GM18907 (cell line): ENCODE results near the gene ZNF154.

Source experiments
- ATAC-seq: cut with Tn5 transposase; IDR thresholded peaks from one replicate; pipeline ENCODE4 v1.9.1; 2021; ENCODE audit warnings: mild to moderate bottlenecking, moderate library complexity; ENCODE audit not compliant: unreplicated experiment

The ZNF154 gene

GRCh38 chr19:57682226-57682766, 26.7 kb downstream of the ZNF154 start:
- ATAC-seq = no peak

DNA sequence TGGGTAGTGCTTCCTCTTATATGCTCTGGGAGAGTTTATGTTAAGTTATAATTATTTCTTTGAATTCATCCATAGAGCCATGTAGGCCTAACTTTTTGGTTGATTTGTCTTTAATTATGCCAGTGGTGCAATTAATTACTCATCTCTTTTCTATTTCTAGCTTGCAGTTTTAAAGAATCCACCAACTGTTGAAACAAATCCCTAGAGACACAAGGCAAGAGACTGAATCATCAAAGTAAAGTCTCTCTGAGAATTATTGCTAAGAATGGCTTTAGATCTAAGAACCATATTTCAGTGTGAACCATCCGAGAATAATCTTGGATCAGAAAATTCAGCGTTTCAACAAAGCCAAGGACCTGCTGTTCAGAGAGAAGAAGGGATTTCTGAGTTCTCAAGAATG, 33.1 kb downstream of the ZNF154 start:
- ATAC-seq = no peak

- ATAC-seq = no peak
Observed at GRCh38 chr19:57672466-57672865, 36.5 kb downstream of the ZNF154 start.

DNA sequence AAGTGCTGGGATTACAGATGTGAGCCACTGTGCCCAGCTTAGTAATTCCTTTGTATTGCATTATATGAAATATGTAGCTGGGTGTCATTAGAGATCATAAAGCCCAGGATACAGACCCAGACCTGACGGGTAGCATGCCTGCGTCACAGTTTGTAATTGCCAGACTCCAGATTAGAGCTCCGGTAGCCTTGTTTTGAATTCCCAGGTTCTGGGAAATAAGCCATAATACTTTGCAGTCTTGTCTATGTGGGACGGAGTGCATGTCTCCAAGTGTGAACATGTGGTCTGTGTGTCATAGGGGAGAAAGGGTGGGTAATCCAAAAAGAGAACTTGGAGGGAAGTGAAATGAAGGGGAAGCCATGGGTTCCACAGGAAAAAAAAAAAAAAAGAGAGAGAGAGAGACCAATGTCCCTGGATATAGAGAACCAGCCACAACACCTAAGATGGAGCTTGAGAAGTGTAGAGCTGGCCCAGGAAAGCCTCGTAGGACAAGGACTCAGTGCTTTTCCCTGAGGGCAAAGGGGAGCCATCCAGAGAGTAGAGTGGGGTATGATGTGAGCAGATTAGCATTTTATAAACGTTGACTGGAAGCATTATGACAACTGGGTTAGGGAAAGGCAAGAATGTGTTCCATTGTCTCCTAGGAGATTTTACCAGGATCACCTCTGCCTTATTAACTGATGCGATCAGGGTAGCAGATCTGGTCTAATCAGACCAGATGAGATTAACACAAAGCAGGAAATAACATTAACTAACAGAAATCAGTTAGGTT, 37.7 kb downstream of the ZNF154 start:
- ATAC-seq = no peak

- no peak for ATAC-seq
Observed at GRCh38 chr19:57668635-57669034, 40.4 kb downstream of the ZNF154 start, which contains the start of gene ZSCAN4. Gene ZSCAN4, plus strand, starts transcription at chr19:57668935. Its CDS starts 7,211 bp downstream, at chr19:57676146.

DNA sequence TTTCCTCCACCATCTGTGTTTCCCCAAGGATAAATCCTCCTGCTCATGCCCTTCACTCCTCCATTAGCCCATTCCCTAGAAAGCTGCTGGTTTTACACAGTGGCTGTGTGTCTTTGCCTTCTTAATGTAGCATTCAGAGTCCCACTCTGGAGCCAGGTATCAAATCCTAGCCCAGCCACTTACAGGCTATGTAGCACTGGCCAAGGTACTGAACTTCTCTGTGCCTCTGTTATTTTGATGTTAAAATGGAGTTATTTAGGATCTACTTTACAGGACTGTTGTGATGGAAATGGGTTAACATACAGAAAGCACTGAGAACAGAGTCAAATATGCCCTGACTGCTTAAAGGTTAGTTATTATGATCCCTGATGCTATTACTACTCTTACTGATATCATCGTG, 41.8 kb downstream of the ZNF154 start:
- no peak for ATAC-seq

DNA sequence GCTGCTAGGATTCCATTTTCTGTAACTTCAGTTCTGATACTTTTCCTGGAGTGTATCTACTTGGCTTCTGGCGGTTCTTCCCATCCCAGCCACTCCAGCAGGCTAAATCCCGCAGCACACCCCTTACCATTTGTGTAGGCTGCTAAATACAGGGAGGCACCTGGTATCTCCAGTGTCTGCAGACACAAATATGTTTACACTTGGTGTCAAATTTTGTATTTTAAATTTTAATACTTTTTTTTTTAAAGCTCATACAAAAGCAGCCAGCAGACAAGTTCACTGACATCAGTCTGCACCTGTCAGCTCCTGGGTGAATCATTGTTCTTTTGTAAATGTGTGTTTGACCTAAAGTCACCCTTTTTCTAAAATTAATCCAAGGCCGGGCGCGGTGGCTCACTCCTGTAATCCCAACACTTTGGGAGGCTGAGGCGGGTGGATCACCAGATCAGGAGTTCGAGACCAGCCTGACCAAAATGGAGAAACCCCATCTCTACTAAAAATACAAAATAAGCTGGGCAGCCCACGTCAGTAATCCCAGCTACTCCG, 43.7 kb downstream of the ZNF154 start:
- ATAC-seq = no peak

DNA sequence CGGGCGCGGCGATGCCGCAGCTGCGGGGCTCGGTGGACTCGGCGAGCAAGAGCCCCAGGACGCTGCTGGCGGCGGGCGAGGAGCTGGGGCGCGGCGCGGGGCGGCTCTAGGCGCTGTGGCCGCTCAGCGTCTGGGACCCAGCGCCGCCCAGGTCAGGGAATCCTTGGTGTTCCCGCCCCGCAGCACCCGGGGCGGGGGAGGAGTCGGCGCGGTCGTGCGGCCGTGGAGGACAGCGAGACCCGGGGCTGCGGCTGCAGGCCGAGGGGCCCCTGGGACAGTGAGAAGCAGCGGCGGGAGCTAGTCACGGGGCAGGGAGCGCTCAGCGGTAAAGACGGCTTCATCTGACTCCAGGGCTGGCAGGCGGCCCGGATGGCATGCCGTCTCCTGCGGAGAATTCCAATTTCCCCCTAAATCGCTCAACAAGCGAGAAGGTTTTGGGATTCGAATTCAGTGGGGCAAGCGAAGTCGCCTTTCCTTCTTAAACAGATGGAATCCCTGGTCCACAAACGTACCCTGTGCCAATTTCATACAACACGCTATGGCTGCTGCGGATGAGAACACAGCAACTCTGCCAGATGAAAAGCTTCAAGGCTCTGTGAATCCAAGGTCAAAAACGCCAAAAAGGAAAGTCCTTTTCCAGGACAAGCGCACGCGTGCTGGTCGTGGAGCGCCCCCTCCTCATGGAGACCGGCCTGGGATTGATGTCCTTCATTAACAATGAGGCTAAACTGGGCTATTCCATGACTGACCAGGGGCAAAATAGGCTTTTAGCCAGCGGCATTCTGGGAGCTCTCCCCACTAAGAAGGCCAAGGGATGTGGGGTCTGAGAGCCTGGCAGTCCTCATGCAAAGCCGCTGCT, 44.5 kb downstream of the ZNF154 start:
- ATAC-seq = no peak

DNA sequence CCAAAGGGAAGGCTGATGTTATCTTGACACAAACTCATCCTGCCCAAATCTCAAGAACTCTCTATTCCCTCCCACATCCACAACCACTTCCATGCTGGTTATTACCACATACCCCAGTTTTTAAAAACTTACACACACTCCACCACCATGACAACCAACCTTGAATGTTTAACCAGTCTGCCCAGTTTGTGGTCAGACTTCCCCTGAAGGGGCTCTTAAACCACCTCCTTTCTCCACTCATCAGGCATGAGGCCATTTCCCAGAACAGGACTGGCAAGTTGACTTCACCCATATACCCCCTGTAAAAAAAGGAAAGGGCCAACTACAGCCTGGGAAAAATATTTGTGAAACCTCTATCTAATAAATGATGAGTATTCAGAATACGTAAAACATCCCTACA, 52.7 kb downstream of the ZNF154 start:
- ATAC-seq = no peak

- ATAC-seq = no peak
Observed at GRCh38 chr19:57655443-57655842, 53.6 kb downstream of the ZNF154 start.

DNA sequence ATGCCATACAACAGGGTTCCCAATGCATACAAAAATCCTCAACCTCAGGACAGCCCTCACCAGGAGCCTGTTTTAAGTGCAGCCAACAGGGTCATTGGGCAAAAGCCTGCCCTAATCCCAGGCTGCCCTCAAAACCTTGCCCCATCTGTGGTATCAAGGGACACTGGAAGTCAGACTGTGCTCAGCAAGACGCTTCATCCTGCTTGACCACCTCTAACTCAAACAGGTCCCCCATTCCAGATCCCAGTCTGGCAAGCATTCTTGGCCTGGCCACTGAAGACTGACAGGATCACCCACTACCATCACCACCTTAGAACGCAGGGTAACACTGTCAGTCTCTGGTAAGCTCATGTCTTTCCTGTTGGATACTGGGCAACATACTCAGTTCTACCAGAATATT, 55.3 kb downstream of the ZNF154 start:
- no peak for ATAC-seq

DNA sequence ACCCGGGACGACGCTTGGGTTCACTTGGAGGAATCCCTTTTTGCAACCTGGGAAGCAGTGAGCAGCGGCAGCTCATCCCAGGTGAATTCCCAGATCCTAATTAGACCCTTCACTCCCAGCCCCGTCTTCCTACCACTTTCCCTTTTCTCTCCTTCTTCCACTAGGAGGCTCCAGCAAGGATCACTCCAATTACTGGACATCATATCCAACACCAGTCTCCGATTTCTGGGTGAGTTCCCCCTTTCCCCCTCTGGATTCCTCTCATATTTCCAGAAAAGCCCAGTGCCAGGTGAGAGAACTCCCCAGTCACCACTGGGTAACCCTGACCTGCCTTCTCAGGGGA, 57.4 kb downstream of the ZNF154 start:
- no peak for ATAC-seq

- no peak for ATAC-seq
Observed at GRCh38 chr19:57648331-57649003, 60.5 kb downstream of the ZNF154 start.
